ENCODE results near the gene CEL.

GRCh38 chr9:133051281-133051900, 10.4 kb upstream of the CEL start:
- TF ChIP-seq CTCF (conservative IDR thresholded peaks at IDR 0.05; ENCODE audit: low read depth, low read length) (no peak), EZH2 (IDR thresholded peaks at IDR 0.05; ENCODE audit: borderline replicate concordance, low read depth, low read length, poor library complexity, severe bottlenecking) (no peak)

Measured in A673 (cell line).